Nephron progenitor cell (in vitro differentiated cells): ENCODE data around the gene LGMN.
A peak's percentile ranks its signal among the peaks of the same experiment; 100 is the strongest.
"Not testable (repeated sequence)": the region's sequence is repeated elsewhere in the genome, so short reads cannot be mapped to it uniquely, and the experiment has no call there.

Source experiments
- DNase-seq: peaks from one replicate; pipeline ENCODE4 v3.0.0; 2021
- H3K27ac Mint-ChIP-seq: 2 replicates; pipeline ENCODE4 v1.8.0; 2021; ENCODE audit warnings: mild to moderate bottlenecking, moderate library complexity, mixed read lengths
- H3K27me3 Mint-ChIP-seq: 2 replicates; pipeline ENCODE4 v1.8.0; 2021; ENCODE audit warnings: mild to moderate bottlenecking, low read depth, mixed read lengths; ENCODE audit not compliant: poor library complexity
- H3K36me3 Mint-ChIP-seq: 2 replicates; pipeline ENCODE4 v1.8.0; 2021; ENCODE audit warnings: low read depth, mixed read lengths
- H3K4me1 Mint-ChIP-seq: 2 replicates; pipeline ENCODE4 v1.8.0; 2021; ENCODE audit warnings: mixed read lengths
- H3K4me3 Mint-ChIP-seq: 2 replicates; pipeline ENCODE4 v1.8.0; 2021; ENCODE audit warnings: mild to moderate bottlenecking, moderate library complexity, mixed read lengths
- H3K9me3 Mint-ChIP-seq: 2 replicates; pipeline ENCODE4 v1.8.0; 2021; ENCODE audit warnings: mild to moderate bottlenecking, moderate library complexity, mixed read lengths
- CTCF ChIP-seq: fragments of 200-600 bp; sonication (generic); IDR thresholded peaks from 2 replicates; pipeline ENCODE4 v1.5.0; 2021; ENCODE audit warnings: antibody characterized with exemption

Gene LGMN

GRCh38 chr14:92717571-92718042, 30.8 kb downstream of the LGMN start:
- H3K36me3 Mint-ChIP-seq: peaks cover 23% of the 10 kb centered on the region
- peak overlapping the region; percentile 60 for H3K27ac Mint-ChIP-seq
- no peaks in the 10 kb centered on the region for H3K27me3 Mint-ChIP-seq
- H3K4me3 Mint-ChIP-seq: peak overlapping the region; percentile 16
- H3K4me1 Mint-ChIP-seq: peaks cover 27% of the 10 kb centered on the region
- H3K9me3 Mint-ChIP-seq: peaks cover 11% of the 10 kb centered on the region
- no peak for TF ChIP-seq CTCF
- DNase-seq: no peak

GRCh38 chr14:92716131-92716530, 32.3 kb downstream of the LGMN start:
- Mint-ChIP-seq H3K4me1 (peaks cover 27% of the 10 kb centered on the region), H3K36me3 (peaks cover 12% of the 10 kb centered on the region), H3K4me3 (no peak overlapping the region), H3K9me3 (peaks cover 2% of the 10 kb centered on the region), H3K27ac (no peak overlapping the region), H3K27me3 (no peaks in the 10 kb centered on the region)
- no peak for DNase-seq
- TF ChIP-seq CTCF: no peak

GRCh38 chr14:92714739-92715307, 33.6 kb downstream of the LGMN start:
- H3K36me3 Mint-ChIP-seq, H3K27ac Mint-ChIP-seq, H3K4me3 Mint-ChIP-seq, H3K27me3 Mint-ChIP-seq, H3K9me3 Mint-ChIP-seq: not testable (repeated sequence)
- TF ChIP-seq CTCF: peak; percentile 63
- peaks cover 23% of the 10 kb centered on the region for H3K4me1 Mint-ChIP-seq
- peak; percentile 80 for DNase-seq

- TF ChIP-seq CTCF: no peak
- H3K4me3 Mint-ChIP-seq: no peak overlapping the region
- H3K4me1 Mint-ChIP-seq: peaks cover 17% of the 10 kb centered on the region
- H3K27ac Mint-ChIP-seq: no peak overlapping the region
- H3K9me3 Mint-ChIP-seq: no peaks in the 10 kb centered on the region
- no peak for DNase-seq
- peaks cover 2% of the 10 kb centered on the region for H3K27me3 Mint-ChIP-seq
- H3K36me3 Mint-ChIP-seq: no peaks in the 10 kb centered on the region
Measured at GRCh38 chr14:92712654-92713051, 35.8 kb downstream of the LGMN start.

- no peak for DNase-seq
- peaks cover 11% of the 10 kb centered on the region for H3K4me1 Mint-ChIP-seq
- TF ChIP-seq CTCF: no peak
- no peak overlapping the region for H3K4me3 Mint-ChIP-seq
- peak overlapping the region; percentile 40 for H3K27ac Mint-ChIP-seq
- H3K9me3 Mint-ChIP-seq: no peaks in the 10 kb centered on the region
- H3K27me3 Mint-ChIP-seq: peaks cover 2% of the 10 kb centered on the region
- peaks cover 3% of the 10 kb centered on the region for H3K36me3 Mint-ChIP-seq
Measured at GRCh38 chr14:92711976-92712653, 36.3 kb downstream of the LGMN start.

GRCh38 chr14:92710001-92710341, 38.5 kb downstream of the LGMN start:
- no peaks in the 10 kb centered on the region for H3K9me3 Mint-ChIP-seq
- H3K36me3 Mint-ChIP-seq: peaks cover 21% of the 10 kb centered on the region
- no peak for DNase-seq
- no peak overlapping the region for H3K27ac Mint-ChIP-seq
- peaks cover 11% of the 10 kb centered on the region for H3K4me1 Mint-ChIP-seq
- H3K4me3 Mint-ChIP-seq: no peak overlapping the region
- no peak for TF ChIP-seq CTCF
- H3K27me3 Mint-ChIP-seq: peaks cover 2% of the 10 kb centered on the region
